Glutamatergic neuron (in vitro differentiated cells): Measurements from ENCODE around the gene SLC6A9. TPM values are rescaled to one million over a fixed set of nuclear protein-coding genes. Genes with fewer than 3 reads are reported as not detected.

ENCODE experiments used
- DNase-seq: peaks from one replicate; pipeline ENCODE4 v3.0.0; 2022
- H3K27ac Mint-ChIP-seq: one replicate; pipeline ENCODE4 v1.8.0; 2020; ENCODE audit warnings: mild to moderate bottlenecking, mixed read lengths, inconsistent platforms; ENCODE audit not compliant: unreplicated experiment
- H3K27me3 Mint-ChIP-seq: one replicate; pipeline ENCODE4 v1.8.0; 2020; ENCODE audit warnings: mild to moderate bottlenecking, moderate library complexity, mixed read lengths, inconsistent platforms; ENCODE audit not compliant: unreplicated experiment
- H3K36me3 Mint-ChIP-seq: one replicate; pipeline ENCODE4 v1.8.0; 2020; ENCODE audit warnings: mild to moderate bottlenecking, mixed read lengths, inconsistent platforms; ENCODE audit not compliant: unreplicated experiment
- H3K4me1 Mint-ChIP-seq: one replicate; pipeline ENCODE4 v1.8.0; 2020; ENCODE audit warnings: mild to moderate bottlenecking, low read depth, mixed read lengths, inconsistent platforms; ENCODE audit not compliant: unreplicated experiment
- H3K4me3 Mint-ChIP-seq: one replicate; pipeline ENCODE4 v1.8.0; 2020; ENCODE audit warnings: mild to moderate bottlenecking, mixed read lengths, inconsistent platforms; ENCODE audit not compliant: unreplicated experiment
- H3K9me3 Mint-ChIP-seq: one replicate; pipeline ENCODE4 v1.8.0; 2020; ENCODE audit warnings: mild to moderate bottlenecking, moderate library complexity, mixed read lengths, inconsistent platforms; ENCODE audit not compliant: unreplicated experiment
- CTCF ChIP-seq: fragments of 200-600 bp; sonication (generic); IDR thresholded peaks from one replicate; pipeline ENCODE4 v1.5.0; 2021; ENCODE audit not compliant: partially characterized antibody, unreplicated experiment
- total RNA-seq: library from RNA; stranded (reverse); fragmentation: NEBNext Ultra II Directional; extraction: Animal tissue kit (Norgen Biotek cat#: 25700); gene quantifications from one replicate; pipeline ENCODE4 v1.2.1, GENCODE V29; 2021; ENCODE audit not compliant: unreplicated experiment

SLC6A9 gene
- total RNA-seq, 1 donor from 2014 or later, result 8.9 TPM

DNA sequence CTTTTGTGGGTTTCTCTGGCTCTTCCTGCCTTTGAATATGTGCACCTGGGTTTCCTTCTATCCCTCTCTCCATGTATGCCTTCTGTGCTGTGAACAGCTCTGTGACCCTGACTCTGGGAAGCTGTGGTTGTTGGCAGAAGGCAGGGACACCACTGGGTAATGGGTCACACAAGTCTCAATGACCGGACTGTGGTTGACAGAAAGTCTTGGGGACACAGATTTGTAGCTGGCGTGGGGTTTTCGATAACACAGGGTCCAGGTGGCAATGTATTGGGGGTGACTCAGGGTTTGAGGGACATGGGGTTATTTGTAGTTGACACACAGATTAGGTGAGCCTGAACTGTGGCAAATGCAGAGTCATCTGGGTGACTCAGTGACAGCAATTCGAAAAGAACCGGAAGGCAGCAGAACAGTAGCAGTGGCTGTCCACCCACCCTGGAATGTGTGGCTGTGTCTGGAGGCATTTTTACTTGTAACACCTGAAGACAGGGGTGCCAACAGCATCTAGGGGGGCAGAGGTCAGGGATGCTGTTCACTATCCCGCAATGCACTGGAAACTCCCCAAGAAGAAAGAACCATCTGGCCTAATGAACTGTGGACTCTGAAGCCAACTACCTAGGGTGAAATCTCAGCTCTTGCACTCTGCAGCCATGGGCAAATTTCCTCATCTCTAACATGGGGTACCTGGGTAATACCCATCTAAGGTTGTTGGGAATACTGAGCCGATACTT is 13.0 kb upstream of the SLC6A9 start:
- Mint-ChIP-seq H3K27ac (no peak overlapping the region), H3K9me3 (peaks cover 2% of the 10 kb centered on the region), H3K27me3 (no peaks in the 10 kb centered on the region), H3K36me3 (no peaks in the 10 kb centered on the region), H3K4me1 (peaks cover 3% of the 10 kb centered on the region), H3K4me3 (no peak overlapping the region)
- no peak for DNase-seq
- no peak for TF ChIP-seq CTCF

DNA sequence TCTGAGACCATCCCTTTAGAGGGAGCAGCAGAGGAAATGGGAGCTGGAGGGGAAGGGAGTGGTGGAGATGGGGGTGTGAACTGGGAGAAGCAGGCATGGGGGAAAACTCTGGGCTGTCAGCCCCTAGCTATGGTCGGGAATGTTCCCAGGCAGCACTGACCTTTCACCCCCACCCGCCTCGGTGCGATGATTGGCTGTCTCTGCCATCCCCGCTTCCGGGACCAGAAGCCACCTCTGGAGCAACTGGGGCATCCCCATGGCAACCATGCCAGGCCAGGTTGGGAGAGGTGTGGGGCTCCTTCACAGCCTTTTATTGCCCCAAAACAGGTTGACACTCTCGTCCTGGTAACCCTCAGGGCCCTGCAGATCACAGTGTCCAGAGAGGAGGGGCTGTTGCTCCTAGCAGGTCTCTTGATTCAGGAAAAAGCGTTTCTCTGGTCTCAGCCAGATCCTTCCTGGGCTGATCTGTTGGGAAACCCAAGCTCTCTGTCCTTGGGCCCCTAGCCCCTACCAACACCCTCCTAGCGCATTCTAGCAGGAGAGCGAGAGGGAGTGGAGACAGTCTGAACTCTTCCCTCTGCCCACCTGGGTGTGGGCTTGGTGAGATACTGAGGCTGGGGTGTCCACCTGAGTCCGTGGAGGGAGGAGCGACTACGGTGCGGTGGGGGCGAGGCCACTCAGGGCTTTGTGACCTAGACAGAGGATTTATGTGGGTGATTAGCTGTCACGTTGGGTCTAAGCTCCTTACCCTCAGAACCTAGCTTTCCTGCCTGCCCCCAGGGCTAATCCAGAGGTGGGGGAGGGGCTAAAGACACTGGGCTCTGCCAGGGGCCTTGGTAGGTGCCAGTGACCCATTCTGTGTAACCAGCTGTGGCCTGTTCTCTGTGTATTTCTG is 12.2 kb upstream of the SLC6A9 start:
- H3K36me3 Mint-ChIP-seq, result no peaks in the 10 kb centered on the region
- DNase-seq, result no peak
- no peak for TF ChIP-seq CTCF

DNA sequence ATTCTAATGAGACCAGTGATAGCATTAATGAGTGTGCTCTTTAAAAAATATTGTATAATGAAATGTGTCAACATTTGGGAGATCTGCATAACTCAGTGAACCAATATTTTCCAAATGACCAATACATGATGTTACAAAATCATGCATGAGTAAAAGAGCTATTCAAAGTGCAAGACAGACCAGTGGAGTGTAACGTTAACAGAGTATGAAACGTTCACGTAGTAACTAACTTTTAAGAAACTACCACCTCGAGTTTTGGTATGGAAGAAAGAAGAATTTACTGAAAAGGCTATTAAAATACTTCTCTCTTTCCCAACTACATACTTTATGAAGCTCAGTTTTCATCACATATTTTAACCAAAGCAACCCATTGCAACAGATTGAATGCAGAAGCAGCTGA is 9.6 kb upstream of the SLC6A9 start:
- no peak overlapping the region for H3K27ac Mint-ChIP-seq
- H3K36me3 Mint-ChIP-seq, result no peaks in the 10 kb centered on the region
- TF ChIP-seq CTCF, result no peak
- no peaks in the 10 kb centered on the region for H3K9me3 Mint-ChIP-seq
- H3K4me3 Mint-ChIP-seq, result no peak overlapping the region
- DNase-seq, result no peak
- peaks cover 9% of the 10 kb centered on the region for H3K4me1 Mint-ChIP-seq
- peaks cover 1% of the 10 kb centered on the region for H3K27me3 Mint-ChIP-seq

More for the DNA sequence above, 12.2 kb upstream of the SLC6A9 start:
- peaks cover 2% of the 10 kb centered on the region for H3K9me3 Mint-ChIP-seq
- peaks cover 3% of the 10 kb centered on the region for H3K4me1 Mint-ChIP-seq
- no peaks in the 10 kb centered on the region for H3K27me3 Mint-ChIP-seq
- H3K4me3 Mint-ChIP-seq, result no peak overlapping the region
- no peak overlapping the region for H3K27ac Mint-ChIP-seq

DNA sequence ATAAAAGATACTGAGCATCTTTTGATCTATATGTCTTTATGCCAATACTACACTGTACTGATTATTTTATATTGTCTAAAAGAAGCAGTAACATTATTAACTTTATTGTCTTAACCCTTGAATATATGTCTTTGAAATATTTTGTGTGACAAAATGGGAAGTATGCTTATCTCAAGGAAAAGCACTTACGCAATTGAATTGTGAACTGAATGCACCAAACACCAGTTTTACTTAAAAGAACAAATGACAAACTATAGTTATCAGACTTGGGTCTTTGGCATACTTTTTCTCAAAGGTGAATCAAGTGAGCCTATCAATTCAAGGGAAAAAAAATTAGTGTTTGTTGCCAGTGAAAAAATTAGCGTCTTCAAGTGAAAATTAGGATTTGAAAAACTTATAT is 9.2 kb upstream of the SLC6A9 start:
- Mint-ChIP-seq H3K4me1 (peaks cover 11% of the 10 kb centered on the region), H3K36me3 (no peaks in the 10 kb centered on the region), H3K9me3 (no peaks in the 10 kb centered on the region), H3K27me3 (peaks cover 1% of the 10 kb centered on the region), H3K27ac (no peak overlapping the region), H3K4me3 (no peak overlapping the region)
- DNase-seq, result no peak
- no peak for TF ChIP-seq CTCF
